ELF-1 (cell line): Measurements from ENCODE around the gene LTO1.

Experiments used
- DNase-seq: peaks from one replicate; pipeline ENCODE4 v3.0.0-alpha.2; 2016; ENCODE audit warnings: low read depth, low spot score

LTO1 gene

GRCh38 chr11:69645801-69646492 lies 29.2 kb downstream of the LTO1 start:
- DNase-seq = peak; percentile 24

GRCh38 chr11:69644962-69645675 lies 30.0 kb downstream of the LTO1 start:
- DNase-seq = peak; percentile 30

GRCh38 chr11:69644071-69644961 lies 30.8 kb downstream of the LTO1 start:
- DNase-seq = peak; percentile 46

GRCh38 chr11:69643646-69644045 lies 31.5 kb downstream of the LTO1 start:
- DNase-seq = no peak

GRCh38 chr11:69642913-69643632 lies 32.1 kb downstream of the LTO1 start:
- peak; percentile 88 for DNase-seq

GRCh38 chr11:69642549-69642912 lies 32.6 kb downstream of the LTO1 start:
- no peak for DNase-seq

- DNase-seq = no peak
Measured at GRCh38 chr11:69641681-69642548, 33.2 kb downstream of the LTO1 start.

- DNase-seq = peak; percentile 93
Measured at GRCh38 chr11:69640995-69641581, 34.1 kb downstream of the LTO1 start, which contains the start of gene CCND1. Gene CCND1, plus strand, starts transcription at chr11:69641156. Its CDS starts 158 bp downstream, at chr11:69641314.

GRCh38 chr11:69640260-69640994 lies 34.7 kb downstream of the LTO1 start:
- peak; percentile 55 for DNase-seq

- DNase-seq = no peak
Measured at GRCh38 chr11:69639831-69640230, 35.3 kb downstream of the LTO1 start.

- peak; percentile 98 for DNase-seq
Measured at GRCh38 chr11:69638941-69639681, 36.0 kb downstream of the LTO1 start.

GRCh38 chr11:69637941-69638871 lies 36.9 kb downstream of the LTO1 start:
- DNase-seq = peak; percentile 88

- DNase-seq = peak; percentile 61
Measured at GRCh38 chr11:69637198-69637940, 37.8 kb downstream of the LTO1 start.

GRCh38 chr11:69636512-69637197 lies 38.5 kb downstream of the LTO1 start:
- DNase-seq = peak; percentile 94

- DNase-seq = no peak
Measured at GRCh38 chr11:69635804-69636511, 39.2 kb downstream of the LTO1 start.

- DNase-seq = no peak
Measured at GRCh38 chr11:69635195-69635594, 40.0 kb downstream of the LTO1 start.
